ENCODE measurements around the gene CHSY1.
"Not testable (repeated sequence)": the region's sequence is repeated elsewhere in the genome, so short reads cannot be mapped to it uniquely, and the experiment has no call there.

CHSY1 gene

DNA sequence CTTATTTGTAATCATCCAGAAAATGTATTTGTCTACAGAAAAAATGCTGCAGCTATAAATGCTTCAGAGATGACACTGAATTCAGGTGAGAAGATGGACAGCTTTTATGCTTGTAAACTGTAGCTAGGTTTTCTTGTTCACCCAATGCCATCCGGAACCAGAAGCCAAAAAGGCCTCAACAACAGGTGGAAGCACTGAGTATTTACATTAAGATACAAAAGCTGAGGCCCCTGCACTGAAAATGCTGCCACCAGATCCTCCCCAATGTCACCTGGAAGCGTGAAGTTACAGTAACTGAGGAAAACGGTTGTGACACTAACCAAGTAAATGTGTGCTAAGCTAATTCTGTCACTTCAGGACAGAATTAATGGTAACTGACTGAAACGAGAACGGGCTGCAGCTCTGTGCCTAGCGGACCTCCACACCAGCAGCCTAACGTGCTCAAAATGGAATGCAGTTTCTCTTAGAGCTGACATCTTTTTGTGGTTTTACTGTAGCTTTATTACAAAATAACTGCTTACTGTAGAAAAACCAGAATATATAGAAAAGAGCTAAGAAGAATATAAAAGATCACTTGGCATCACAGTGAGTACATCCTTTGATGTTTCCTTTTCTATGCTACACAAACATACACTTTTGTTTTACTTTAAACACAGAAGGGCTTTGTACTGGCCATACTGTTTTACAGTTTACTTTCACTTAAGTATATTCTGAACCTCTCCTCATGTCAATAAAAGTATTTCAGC is 7.6 kb downstream of the CHSY1 start:
- DNase-seq, result no peak

DNA sequence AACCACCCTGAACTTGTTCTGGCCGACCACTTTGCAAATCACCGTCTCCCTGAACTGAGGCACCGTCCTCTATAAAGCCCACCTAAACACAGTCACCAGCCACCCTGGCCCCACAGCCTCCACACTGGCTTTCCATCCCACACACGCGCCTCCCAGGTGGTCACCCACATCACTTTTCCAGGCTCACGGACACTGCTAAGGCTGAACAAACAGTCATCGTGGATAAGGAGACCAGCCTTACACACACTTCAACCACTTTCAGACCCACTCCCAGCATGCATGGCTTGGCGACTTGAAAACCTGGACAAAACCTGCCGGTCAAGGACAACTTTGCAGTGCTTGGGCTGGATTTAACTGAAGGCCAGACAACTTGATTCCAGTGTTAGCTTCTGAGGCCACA is 8.4 kb downstream of the CHSY1 start:
- DNase-seq, result no peak

DNA sequence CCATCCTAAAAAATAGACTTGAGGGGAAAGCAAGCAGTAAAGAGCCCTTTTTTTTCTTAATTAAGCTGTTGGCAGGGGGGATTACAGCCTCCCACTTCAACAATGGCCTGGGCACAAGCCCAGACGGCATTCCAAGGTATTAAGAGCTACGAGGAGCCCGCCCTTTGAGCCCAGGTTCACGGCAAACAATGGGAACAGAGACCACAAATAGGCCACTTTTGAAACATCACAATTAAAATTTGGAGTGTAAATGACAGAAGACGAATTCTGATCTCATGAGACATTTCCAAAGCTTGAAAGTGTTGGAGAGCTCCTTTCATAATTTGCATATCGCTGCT is 8.9 kb downstream of the CHSY1 start:
- DNase-seq, result no peak

DNA sequence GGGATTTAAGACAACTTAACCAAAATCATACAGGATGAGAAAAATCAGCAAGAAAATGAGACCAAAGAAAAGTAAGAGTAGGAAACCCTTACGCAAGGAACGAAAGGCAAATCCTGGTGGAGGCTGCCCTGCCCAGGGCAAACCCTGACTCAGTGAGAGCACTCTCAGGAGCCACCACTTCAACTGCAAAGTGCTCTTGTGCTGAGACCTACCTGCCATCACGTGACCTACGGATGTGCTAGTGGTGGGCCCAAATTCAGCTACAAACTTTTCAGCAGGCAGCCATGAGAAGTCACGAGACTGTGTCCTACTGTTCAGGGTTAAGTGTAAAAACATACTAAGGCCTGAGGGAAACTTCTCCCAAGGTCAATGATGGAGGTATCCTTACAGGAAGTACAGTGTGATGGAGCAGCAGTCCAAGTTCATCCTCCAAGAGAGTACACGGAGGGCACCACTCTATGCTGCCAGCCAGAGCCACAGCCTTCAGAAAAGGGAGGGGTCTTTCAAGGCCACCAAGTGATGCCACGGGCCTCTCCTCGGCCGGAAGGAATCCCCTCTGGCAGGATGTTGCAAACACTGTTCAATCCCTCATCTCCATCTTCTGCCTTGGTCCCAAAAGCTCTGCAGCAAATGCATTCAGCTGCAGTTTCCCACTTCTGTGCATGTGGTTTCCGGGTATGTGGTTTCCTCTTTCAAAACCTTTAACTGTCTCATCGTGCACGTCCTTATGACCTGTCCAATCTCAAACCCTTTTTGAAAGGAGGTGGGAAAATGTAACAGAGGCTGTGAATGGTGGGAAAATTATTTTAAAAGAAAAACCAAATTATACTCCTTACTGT is 9.5 kb downstream of the CHSY1 start:
- no peak for DNase-seq

DNA sequence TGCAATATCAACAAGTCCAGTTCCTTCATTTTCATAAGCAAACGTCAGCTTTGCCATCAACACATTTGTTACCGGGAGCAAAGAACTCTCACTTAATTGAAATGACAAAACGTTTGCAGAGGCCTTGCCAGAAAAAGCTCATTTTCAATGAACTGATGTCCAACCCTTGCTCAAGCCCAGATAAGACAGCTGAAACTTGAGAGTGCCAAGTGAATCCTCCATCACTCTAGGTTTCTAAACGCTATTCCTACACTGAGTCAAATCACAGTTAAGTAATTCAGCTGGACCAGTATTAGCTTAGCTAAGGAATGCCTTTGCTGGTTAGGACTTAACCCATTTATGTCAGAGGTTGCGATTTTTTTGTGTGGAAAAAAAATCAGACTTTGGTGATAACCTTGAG is 11.5 kb downstream of the CHSY1 start:
- no peak for DNase-seq

DNA sequence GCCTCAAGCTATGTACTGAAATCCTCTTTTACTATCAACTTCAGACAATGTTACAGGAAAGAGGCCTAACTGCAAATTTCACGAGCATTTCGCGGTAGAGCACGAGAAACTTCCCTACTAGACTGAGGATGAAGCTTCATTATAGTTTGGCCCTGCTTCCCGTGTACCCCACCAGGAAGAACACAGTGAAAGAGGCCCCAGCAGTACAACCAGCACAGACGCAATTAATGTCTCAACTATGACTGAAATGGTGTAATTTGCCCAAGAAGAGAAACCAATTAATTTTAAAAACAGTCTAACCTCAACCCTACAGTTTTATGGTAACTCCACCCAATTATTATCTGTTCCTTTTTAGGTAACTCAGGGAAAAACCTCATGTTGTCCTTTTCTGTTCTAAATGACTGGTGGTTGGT is 12.1 kb downstream of the CHSY1 start:
- DNase-seq, result no peak

DNA sequence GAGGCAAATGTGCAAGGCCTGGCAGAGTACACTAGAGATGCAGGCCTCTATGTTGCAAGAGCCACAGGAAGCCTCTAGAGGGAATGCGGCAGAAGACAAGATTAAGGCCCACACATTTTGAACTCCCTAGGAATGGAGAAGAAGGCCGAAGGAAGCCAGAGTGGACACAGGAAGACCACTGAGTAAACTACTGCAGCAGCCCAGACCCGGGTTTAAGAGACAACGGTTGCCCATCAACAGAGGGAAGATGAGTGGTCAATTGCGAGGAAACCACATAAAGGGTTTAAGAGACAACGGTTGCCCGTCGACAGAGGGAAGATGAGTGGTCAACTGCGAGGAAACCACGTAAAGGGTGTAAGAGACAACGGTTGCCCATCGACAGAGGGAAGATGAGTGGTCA is 14.6 kb downstream of the CHSY1 start:
- no peak for DNase-seq

DNA sequence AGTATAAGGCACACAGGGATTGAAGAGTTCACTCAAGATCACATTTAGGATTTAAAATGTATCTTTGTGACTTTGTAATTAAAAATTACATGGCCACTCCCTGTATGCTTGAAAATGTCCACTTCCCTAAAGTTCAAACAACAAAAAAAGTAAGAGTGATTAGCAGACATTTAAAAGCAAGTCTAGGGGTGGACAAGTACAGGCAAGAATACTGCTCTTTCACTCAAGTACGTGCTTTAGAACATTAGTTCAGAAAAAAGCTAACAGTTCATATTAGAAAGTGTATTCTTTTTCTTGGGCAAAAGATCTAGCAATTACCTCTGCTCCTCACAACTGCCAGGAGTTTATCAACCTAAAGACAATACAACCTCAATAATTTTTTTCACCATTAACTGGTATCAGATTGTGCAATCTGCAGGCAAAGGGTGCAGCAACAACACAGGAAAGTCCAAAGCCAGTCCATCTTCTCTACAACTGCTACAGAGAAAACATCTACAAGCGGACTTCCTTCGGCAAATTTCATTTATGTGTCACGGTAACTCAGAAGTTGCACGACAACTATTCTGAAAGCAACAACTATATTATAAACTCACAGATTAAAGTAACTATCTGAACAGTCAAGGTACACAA is 18.1 kb downstream of the CHSY1 start:
- DNase-seq, result no peak

DNA sequence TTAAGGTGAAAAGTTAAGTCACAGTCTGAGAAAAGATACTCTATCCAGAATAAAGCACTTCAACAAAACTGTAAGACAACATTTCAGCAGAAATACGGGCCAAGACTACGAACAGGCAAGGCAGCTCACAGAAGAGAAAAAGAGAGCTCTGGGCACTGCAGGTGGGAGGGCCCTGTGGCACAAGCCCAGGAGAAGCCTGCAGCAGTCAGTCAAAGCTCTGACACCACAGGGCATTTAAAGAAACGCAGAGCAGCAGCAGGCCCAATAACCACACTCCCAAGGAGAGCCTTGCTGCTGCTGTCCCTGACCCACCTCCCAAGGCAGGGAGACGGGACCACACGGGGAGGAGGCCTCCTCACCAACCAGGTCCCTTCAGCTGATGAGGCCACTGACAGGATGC is 19.2 kb downstream of the CHSY1 start:
- DNase-seq, result no peak

DNA sequence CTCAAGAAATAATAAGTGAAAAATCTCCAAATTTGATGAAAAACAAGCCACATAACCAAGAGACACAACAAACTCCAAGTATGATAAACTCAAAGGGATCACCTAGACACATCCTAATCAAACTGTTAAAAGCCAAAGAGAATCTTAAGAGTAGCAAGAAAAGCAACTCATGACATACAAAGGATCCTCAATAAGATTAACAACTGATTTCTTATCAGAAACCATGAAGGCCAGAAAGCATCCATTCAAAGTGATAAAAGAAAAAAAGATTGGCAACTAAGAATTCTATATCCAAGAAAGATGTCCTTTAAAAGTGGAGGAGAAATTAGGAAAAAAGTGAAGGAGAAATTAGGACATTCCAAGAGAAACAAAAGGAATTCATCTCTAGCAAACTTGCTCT is 23.5 kb downstream of the CHSY1 start:
- DNase-seq, result no peak

DNA sequence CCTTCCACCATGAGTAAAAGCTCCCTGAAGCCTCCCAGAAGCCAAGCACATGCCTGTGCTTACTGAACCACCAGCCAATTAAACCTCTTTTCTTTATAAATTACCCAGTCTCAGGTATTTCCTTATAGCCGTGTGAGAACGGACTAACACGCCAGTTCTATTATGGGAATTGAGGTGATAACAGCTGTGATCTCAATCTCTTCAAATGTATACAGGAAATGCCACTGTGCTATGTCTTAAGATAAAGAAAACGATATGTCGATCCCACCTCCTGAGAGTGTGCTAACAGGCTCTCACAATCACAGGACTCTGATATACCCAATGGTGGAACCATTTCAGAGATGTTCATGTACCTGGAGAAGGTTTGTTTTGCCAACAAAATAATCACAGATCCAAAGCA is 26.2 kb downstream of the CHSY1 start:
- DNase-seq, result no peak

DNA sequence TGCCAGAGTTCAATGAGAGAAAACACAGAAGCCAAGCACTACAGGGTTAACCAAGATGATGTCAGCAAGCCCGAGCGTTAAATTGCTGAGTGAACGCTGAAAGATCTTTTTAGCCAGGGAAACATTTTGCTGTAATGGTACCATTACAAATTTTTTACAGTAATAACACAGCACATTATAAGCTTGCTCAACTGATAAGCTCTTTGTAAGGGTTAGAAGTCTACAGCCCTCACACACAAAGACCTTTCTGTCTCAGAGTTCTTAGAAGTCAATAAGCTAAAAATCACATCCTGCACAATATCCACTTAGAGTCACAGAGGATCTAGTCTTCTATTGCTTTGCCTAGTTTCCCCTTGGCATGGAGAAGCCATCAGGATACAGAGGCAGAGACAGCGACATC is 29.9 kb downstream of the CHSY1 start:
- no peak for DNase-seq

DNA sequence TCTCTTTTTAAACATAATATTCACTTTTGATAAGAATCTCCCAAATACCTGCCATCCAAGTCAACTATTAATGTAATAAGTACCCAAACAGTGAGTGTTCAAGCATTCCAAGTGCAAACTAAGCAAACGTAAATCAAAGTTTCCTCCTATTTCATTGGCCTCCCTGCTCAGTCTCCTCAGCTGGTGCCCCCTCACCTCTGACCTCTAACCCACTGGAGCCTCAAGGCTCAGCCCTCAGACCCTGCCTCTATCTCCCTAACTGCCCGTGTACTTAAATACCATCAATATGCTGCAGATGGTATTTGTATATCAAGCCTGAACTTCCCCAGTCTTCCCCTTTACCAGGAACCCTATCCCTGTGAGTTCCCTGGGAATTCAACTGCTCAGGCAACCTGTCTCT is 31.8 kb downstream of the CHSY1 start:
- DNase-seq, result no peak

DNA sequence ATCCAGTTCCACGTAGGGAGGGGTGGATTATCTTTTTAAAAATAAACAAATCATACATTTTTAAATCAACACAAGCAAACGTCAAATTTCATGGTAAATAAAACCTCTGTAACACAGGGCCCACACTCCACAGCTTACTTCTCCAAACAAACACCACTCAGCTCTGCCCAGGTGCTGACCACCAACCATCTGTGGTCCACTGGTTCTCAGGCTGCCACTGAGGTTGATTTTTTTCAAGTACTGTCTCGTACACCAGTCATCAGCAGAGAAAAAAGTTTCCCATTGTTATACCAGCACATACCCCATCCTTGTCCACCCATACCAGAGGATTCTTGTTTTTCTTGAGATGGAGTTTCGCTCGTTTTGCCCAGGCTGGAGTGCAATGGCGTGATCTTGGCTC is 32.4 kb downstream of the CHSY1 start:
- DNase-seq, result no peak

DNA sequence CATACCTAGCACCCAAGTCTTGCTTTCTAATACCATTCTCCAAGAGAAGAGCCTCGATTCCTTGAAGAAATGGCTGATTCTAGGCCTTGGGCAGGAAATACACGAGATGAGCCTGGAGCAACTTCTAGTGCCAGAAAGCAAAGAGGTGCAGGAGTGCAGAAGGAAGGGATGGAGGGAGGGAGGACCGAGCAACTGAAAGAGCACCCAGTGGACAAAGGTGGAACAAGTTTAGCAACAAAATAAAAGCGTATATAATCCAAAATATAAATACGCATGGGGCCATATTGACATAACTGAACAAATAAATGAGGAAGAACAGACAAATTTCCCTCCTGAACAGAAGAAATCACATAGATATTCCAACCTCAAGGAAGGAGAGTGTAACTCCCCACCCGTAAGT is 34.4 kb downstream of the CHSY1 start:
- no peak for DNase-seq

DNA sequence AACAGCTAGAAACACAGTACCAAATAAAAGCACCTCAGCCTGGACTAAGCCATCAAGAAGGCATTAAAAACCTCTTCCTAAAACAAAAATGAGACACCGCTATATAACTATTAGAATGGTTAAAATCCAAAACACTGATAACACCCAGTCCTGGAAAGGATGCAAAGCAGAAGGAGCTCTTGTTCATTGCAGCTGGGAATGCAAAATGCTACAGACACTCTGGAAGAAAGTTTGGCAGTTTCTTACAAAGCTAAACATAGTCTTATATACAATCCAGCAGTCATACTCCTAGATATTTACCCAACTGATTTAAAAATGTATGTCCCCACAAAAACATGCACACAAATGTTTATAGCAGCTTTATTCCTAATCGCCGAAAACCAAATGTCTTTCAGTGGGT is 35.7 kb downstream of the CHSY1 start:
- no peak for DNase-seq

DNA sequence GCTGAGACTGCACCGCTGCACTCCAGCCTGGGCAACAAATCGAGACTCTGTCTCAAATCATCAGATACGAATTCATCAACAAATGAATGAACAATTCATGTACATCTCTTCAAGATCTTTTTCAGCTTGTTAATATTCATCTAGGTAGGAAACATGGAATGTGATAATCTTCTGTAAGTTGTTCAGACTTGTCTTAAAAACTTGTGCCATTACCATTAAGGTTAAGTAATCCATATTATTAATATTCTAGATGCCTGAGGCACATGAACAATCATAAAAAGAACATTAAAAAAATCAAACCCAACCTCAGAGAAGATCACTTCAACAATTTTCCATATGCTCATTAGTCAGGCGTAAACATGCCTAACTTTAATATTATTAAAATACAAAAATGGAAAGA is 36.2 kb downstream of the CHSY1 start:
- no peak for DNase-seq

DNA sequence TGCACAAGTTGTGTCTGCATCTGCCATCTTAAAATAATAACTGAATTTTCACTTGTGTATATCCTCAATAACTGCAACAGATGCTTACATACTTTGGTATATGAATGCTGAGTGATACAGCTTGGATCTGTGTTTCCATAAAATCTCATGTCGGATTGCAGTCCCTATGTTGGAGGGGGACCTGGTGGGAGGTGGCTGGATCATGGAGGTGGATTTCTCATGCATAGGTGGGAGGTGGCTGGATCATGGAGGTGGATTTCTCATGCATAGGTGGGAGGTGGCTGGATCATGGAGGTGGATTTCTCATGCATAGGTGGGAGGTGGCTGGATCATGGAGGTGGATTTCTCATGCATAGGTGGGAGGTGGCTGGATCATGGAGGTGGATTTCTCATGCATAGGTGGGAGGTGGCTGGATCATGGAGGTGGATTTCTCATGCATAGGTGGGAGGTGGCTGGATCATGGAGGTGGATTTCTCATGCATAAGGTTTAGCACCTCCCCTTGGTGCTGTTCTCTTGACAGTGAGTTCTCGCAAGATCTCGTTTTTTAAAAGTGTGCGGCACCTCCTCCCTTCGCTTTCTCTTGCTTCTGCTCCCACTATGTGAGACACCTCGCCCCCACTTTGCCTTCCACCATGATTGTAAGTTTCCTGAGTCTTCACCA is 37.3 kb downstream of the CHSY1 start:
- not testable (repeated sequence) for DNase-seq

DNA sequence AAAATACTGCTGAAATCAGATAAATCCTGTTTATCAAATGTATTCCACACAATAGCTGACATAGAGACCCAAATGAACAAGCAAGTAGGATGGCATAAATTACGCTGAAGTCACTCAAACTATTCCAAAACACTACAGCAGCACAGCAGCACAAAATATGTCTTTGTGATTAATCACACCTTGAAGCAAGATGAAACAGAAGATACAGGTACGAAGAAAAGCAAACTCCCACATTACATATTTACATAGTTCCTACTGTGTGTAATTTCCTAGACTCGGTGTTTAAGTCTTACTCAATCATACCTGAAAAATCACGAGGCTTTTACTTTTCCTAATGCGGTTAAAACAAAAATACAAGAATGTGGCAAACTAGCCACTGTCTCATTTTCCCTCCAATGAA is 38.3 kb downstream of the CHSY1 start:
- no peak for DNase-seq

DNA sequence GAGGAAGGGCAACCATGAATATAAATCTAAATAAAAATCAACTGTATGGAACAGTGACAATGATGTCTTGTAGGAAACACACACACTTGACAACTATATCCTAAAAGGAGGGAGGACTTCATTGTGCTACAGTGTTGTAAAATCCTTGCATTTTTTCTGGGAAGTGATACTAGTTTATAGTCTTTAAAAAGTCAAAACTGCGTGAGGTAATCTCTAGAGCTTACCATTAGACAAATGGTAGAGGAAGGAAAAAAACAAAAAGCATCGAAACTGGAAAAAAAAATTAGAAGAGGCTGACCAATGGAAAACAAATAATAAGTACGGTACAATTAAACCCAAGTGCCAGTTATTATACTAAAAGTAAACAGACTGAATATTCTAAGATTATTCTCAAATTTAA is 38.7 kb downstream of the CHSY1 start:
- no peak for DNase-seq

DNA sequence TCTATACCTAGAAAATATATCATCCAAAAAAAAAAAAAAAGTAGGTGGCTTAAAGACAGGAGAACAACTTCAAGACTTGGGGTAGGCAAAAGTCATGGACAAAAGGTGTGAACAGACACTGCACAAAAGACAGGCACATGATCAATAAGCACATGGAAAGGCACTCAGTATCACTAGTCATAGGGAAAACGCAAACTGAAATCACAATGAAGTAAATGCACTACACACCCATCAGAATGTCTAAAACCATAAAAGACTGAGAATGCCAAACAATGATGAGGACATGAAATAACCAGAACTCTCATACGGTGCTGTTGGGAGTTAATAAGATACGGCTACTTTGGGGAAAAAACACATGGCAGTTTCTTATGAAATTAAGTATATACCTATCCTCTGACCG is 40.0 kb downstream of the CHSY1 start:
- DNase-seq, result no peak

DNA sequence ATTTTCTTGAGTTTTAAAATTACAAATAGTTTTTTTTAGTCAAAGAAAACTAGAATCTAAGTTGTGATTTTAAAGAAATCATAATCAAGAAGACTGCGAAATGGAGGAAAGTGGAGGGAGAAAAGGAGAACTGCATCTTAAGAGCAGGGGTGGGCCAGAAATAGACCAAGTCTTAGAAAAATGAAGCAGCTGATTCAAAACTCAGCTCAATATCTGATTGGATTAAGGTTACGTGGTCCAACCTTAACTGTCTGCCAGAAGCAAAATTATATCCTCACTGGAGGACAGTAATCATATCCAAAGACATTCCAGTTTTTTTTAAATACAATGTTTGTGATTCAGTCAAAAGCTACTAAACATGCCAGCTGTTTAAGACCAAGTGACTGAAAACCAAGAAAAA is 41.4 kb downstream of the CHSY1 start:
- DNase-seq, result no peak

DNA sequence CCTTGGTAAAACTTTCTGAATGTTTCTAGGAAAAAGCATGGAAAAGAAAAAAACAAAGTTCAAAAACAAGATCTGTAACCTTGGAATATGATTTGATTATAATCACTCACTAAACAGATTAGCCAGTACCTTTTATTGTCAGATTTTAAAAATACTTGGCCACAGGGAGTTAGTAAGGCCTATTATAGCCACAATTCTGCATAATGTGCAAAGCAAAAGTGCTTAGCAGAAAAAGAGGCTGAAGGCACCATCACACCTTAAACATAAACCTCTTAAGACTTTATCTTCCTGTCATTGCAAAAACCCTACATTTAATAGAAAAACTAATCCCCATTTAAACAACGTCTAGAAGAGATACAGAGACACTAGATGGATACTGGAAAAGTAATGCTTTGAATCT is 41.8 kb downstream of the CHSY1 start:
- DNase-seq, result no peak
